Measurements from ENCODE around the gene G2E3. TPM values are rescaled to one million over a fixed set of nuclear protein-coding genes. Genes with fewer than 3 reads are reported as not detected.

G2E3 gene
- total and polyA plus RNA-seq, 2 donors (not counting 3 experiments of a cell fraction or from before 2014, with no cell fraction given): 4.2 to 34.8 TPM

- dilution Hi-C loops (cut with MboI; ENCODE audit: extremely low pct_ligation_motif_present, low sequenced_read_pairs) (no loop called here), intact Hi-C loops (cut with micrococcal nuclease) (no loop called here)
- TF ChIP-seq POLR2A (IDR thresholded peaks at IDR 0.05; ENCODE audit: low read depth, low read length): no peak
- TF ChIP-seq CTCF (IDR thresholded peaks at IDR 0.05; ENCODE audit: extremely low read depth in 1 of 2, insufficient read depth in 1 of 2, low read depth in 1 of 2, low read length in 2 of 2): no peak
- no peak for TF ChIP-seq POLR2AphosphoS5 (IDR thresholded peaks at IDR 0.05; ENCODE audit: insufficient read depth, low read depth, low read length)
- no peak for TF ChIP-seq FOS (IDR thresholded peaks at IDR 0.05; ENCODE audit: borderline replicate concordance, insufficient read depth, low read length)
- TF ChIP-seq MAX (IDR thresholded peaks at IDR 0.05; ENCODE audit: insufficient read depth, insufficient read length): no peak
- TF ChIP-seq JUN (IDR thresholded peaks at IDR 0.05; ENCODE audit: borderline replicate concordance, insufficient read depth, insufficient read length, low read depth): no peak
- Histone ChIP-seq H3K4me1 (ENCODE audit: control insufficient read depth, extremely low read depth, insufficient read depth, low read length) (peaks cover 22% of the 10 kb centered on the region), H3K36me3 (ENCODE audit: control insufficient read depth in 2 of 2, extremely low read depth in 1 of 2, insufficient read depth in 2 of 2, low read length in 2 of 2) (peaks cover 0 to 8% of the 10 kb centered on the region in 2 experiments), H3K4me3 (replicated peaks in 1 of 3; ENCODE audit: insufficient read depth in 1 of 3, low read depth in 1 of 3, low read length in 3 of 3) (no peak overlapping the region), H4K20me1 (replicated peaks; ENCODE audit: control insufficient read depth, extremely low read depth, insufficient read depth, low read length) (no peaks in the 10 kb centered on the region), H3K27me3 (ENCODE audit: control insufficient read depth in 2 of 2, insufficient read depth in 2 of 2, low read length in 2 of 2) (no peaks in the 10 kb centered on the region), H3K4me2 (ENCODE audit: insufficient read depth, low read length) (no peak overlapping the region), H3K9me3 (replicated peaks; ENCODE audit: control insufficient read depth, insufficient read depth, low read length) (no peaks in the 10 kb centered on the region), H3K9ac (replicated peaks; ENCODE audit: extremely low read depth, insufficient read depth, low read length) (no peak overlapping the region), H3K79me2 (ENCODE audit: control insufficient read depth, insufficient read depth, low read length) (no peaks in the 10 kb centered on the region), H3K27ac (ENCODE audit: insufficient read depth, low read depth, low read length) (no peak overlapping the region), H2AFZ (ENCODE audit: low read depth, low read length) (no peak overlapping the region), H3K9me1 (replicated peaks; ENCODE audit: control insufficient read depth, extremely low read depth, insufficient read depth, low read length) (no peaks in the 10 kb centered on the region)
- CTCF ChIA-PET: interaction anchor here (1.4 kb wide), 1 partner anchor 14 kb away, joined by 7 read pairs; the partner anchor contains the start of gene SCFD1
- POLR2A ChIA-PET: no interaction called here
- DNase-seq (ENCODE audit: low read depth, low spot score) (no peak), FAIRE-seq (no peak)
- BruUV-seq (replicated peaks): no TSS peak
Observed at GRCh38 chr14:30608533-30609006, 49.6 kb downstream of the G2E3 start.

All from endothelial cell of umbilical vein (primary cell).